Naive thymus-derived CD4-positive, alpha-beta T cell (primary cell): Measurements from ENCODE around the gene NUP160. TPM values are rescaled to one million over a fixed set of nuclear protein-coding genes. Genes with fewer than 3 reads are reported as not detected.
"Not testable (repeated sequence)": the region's sequence is repeated elsewhere in the genome, so short reads cannot be mapped to it uniquely, and the experiment has no call there.

ENCODE experiments used
- ATAC-seq: fragments of 150-1000 bp; cut with Tn5 transposase; 2 replicates; pipeline ENCODE4 v1.10.0; 2021; ENCODE audit warnings: mild to moderate bottlenecking, moderate library complexity
- CTCF ChIA-PET: fragments of 350-600 bp; sonication (Branson Sonifier 250); formaldehyde crosslinking; loops from one replicate; lab custom pipeline; 2021; ENCODE audit warnings: antibody characterized with exemption; lab: Charles Lee
- POLR2A ChIA-PET: fragments of 350-600 bp; sonication (Branson Sonifier 250); formaldehyde crosslinking; loops from one replicate; lab custom pipeline; 2021; ENCODE audit warnings: antibody characterized with exemption, inconsistent platforms; lab: Charles Lee
- DNase-seq, 9 donors: peaks; one replicate each; pipeline versions ENCODE4 v3.0.0 to v3.0.0-alpha.2; 2020 to 2022; ENCODE audit warnings: mixed read lengths in 1 of 9
- H3K27ac ChIP-seq: one replicate; pipeline ENCODE4 v1.7.0; 2013; ENCODE audit warnings: mild to moderate bottlenecking, low read depth, low read length, moderate library complexity
- H3K27me3 ChIP-seq, 2 donors: one replicate each; pipeline ENCODE4 v1.7.0; 2013; ENCODE audit warnings: low read length in 2 of 2, mild to moderate bottlenecking in 2 of 2, moderate library complexity in 2 of 2; ENCODE audit not compliant: control insufficient read depth in 2 of 2, insufficient read depth in 2 of 2
- H3K36me3 ChIP-seq, 3 experiments: 1 replicate in 2 of 3; 2 replicates in 1 of 3; pipeline ENCODE4 v1.7.0; 2013; ENCODE audit warnings: low read length in 3 of 3, mild to moderate bottlenecking in 3 of 3, moderate library complexity in 1 of 3; ENCODE audit not compliant: insufficient read depth in 3 of 3, control insufficient read depth in 2 of 3
- H3K4me1 ChIP-seq, 2 donors: one replicate each; pipeline ENCODE4 v1.7.0; 2013; ENCODE audit warnings: low read length in 2 of 2, mild to moderate bottlenecking in 2 of 2, moderate library complexity in 1 of 2; ENCODE audit not compliant: control insufficient read depth in 2 of 2, insufficient read depth in 2 of 2
- H3K4me3 ChIP-seq: 2 replicates; pipeline ENCODE4 v1.7.0; 2013; ENCODE audit warnings: mild to moderate bottlenecking, low read length
- H3K9me3 ChIP-seq, 3 experiments: 1 replicate in 2 of 3; 2 replicates in 1 of 3; pipeline ENCODE4 v1.7.0; 2013; ENCODE audit warnings: low read length in 3 of 3; ENCODE audit not compliant: control insufficient read depth in 2 of 3
- H3K27ac Mint-ChIP-seq, 9 donors: one replicate each; pipeline ENCODE4 v1.8.0; 2020 to 2022; ENCODE audit warnings: mixed read lengths in 9 of 9, mild to moderate bottlenecking in 8 of 9, moderate library complexity in 5 of 9, inconsistent platforms in 2 of 9
- H3K27me3 Mint-ChIP-seq, 5 donors: one replicate each; pipeline ENCODE4 v1.8.0; 2021 to 2022; ENCODE audit warnings: mixed read lengths in 5 of 5, mild to moderate bottlenecking in 1 of 5
- H3K36me3 Mint-ChIP-seq, 5 donors: one replicate each; pipeline ENCODE4 v1.8.0; 2020 to 2022; ENCODE audit warnings: mixed read lengths in 5 of 5, mild to moderate bottlenecking in 3 of 5, inconsistent platforms in 1 of 5
- H3K4me1 Mint-ChIP-seq, 7 donors: one replicate each; pipeline ENCODE4 v1.8.0; 2020 to 2022; ENCODE audit warnings: mixed read lengths in 7 of 7, mild to moderate bottlenecking in 3 of 7, inconsistent platforms in 1 of 7
- H3K4me3 Mint-ChIP-seq, 10 donors: one replicate each; pipeline ENCODE4 v1.8.0; 2020 to 2022; ENCODE audit warnings: mild to moderate bottlenecking in 10 of 10, mixed read lengths in 10 of 10, moderate library complexity in 6 of 10, inconsistent platforms in 2 of 10
- H3K9me3 Mint-ChIP-seq, 11 donors: one replicate each; pipeline ENCODE4 v1.8.0; 2020 to 2022; ENCODE audit warnings: mixed read lengths in 11 of 11, mild to moderate bottlenecking in 4 of 11, inconsistent platforms in 1 of 11, moderate library complexity in 1 of 11
- intact Hi-C, 2 donors: fragments of 100-400 bp; cut with micrococcal nuclease; formaldehyde crosslinking; loops; one replicate each; pipeline ENCODE4 v1.15.1; 2023
- polyA plus RNA-seq, 2 donors: library from polyadenylated mRNA; unstranded; fragments of 300-500 nt; fragmentation: Illumina TruSeq; gene quantifications; one replicate each; pipeline ENCODE4 v1.2.3, GENCODE V29; 2021
- total RNA-seq, 6 experiments: library from RNA in 5 of 6; stranded (reverse) in 5 of 6; gene quantifications; 1 replicate in 5 of 6; 2 replicates in 1 of 6; pipeline ENCODE4 v1.2.3 and lab custom pipeline; 2021 to 2026

The NUP160 gene
- total and polyA plus RNA-seq, 7 experiments from 2014 or later: 35.1 to 68.0 (median 61.1) TPM

GRCh38 chr11:47837292-47837691 is 10.9 kb downstream of the NUP160 start:
- Histone ChIP-seq H3K9me3 (no peaks in the 10 kb centered on the region), H3K36me3 (peaks cover 23 to 93% (median 31%) of the 10 kb centered on the region in 3 experiments), H3K4me3 (no peak overlapping the region), H3K27me3 (no peaks in the 10 kb centered on the region), H3K27ac (no peak overlapping the region), H3K4me1 (no peaks in the 10 kb centered on the region)
- H3K36me3 Mint-ChIP-seq: peaks cover 21 to 50% (median 30%) of the 10 kb centered on the region in 5 donors
- ChIA-PET POLR2A (interaction anchor here (0.6 kb wide), 1 partner anchor 30 kb away, joined by 5 read pairs; no protein-coding TSS in a partner anchor), CTCF (no interaction called here)
- no peaks in the 10 kb centered on the region for H3K27me3 Mint-ChIP-seq
- no peak overlapping the region for H3K27ac Mint-ChIP-seq
- peaks cover 0 to 25% (median 18%) of the 10 kb centered on the region in 7 donors for H3K4me1 Mint-ChIP-seq
- no peak for ATAC-seq
- peaks cover 0 to 1% (median 0%) of the 10 kb centered on the region in 11 donors for H3K9me3 Mint-ChIP-seq
- DNase-seq: no peak
- intact Hi-C loops: no loop called here
- H3K4me3 Mint-ChIP-seq: no peak overlapping the region

DNA sequence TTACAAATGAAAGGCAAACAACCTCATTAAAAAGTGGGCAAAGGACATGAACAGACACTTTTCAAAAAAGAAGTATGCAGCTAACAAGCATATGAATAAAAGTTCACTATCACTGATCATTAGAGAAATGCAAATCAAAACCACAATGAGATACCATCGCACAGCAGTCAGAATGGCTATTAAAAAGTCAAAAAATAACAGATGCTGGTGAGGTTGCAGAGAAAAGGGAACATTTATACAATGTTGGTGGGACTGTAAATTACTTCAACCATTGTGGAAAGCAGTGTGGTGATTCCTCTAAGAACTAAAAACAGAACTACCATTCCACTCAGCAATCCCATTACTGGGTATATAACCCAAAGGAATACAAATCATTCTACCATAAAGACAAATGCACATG is 18.1 kb downstream of the NUP160 start:
- intact Hi-C loops, H3K27ac ChIP-seq, H3K4me1 ChIP-seq, H3K9me3 Mint-ChIP-seq, CTCF ChIA-PET, H3K4me3 ChIP-seq, H3K27me3 ChIP-seq, ATAC-seq, POLR2A ChIA-PET, H3K27me3 Mint-ChIP-seq, H3K9me3 ChIP-seq, DNase-seq: not testable (repeated sequence)
- peak overlapping the region in 4 of 9 donors; percentile 6 to 48 (median 27) for H3K27ac Mint-ChIP-seq
- peaks cover 23 to 52% (median 34%) of the 10 kb centered on the region in 5 donors for H3K36me3 Mint-ChIP-seq
- peak overlapping the region in 1 of 10 donors; percentile 6 for H3K4me3 Mint-ChIP-seq
- peaks cover 7 to 49% (median 7%) of the 10 kb centered on the region in 3 experiments for H3K36me3 ChIP-seq
- H3K4me1 Mint-ChIP-seq: peaks cover 18 to 59% (median 46%) of the 10 kb centered on the region in 7 donors

DNA sequence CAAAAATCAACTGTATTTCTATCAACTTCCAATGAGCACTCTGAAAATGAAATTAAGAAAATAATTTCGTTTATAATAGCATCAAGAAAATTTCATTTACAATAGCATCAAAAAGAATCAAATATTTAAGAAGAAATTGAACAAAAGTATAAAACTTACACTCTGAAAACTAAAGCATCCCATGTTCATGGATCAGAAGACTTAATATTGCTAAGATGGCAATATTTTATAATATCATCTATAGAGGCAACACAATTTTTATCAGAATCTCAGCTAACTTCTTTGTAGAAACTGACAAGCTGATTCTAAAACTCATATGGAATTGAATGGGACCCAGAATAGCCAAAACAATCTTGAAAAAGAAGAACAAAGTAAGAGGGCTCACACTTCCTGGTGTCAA is 19.9 kb downstream of the NUP160 start:
- Histone ChIP-seq H3K27me3 (no peaks in the 10 kb centered on the region), H3K4me3 (no peak overlapping the region), H3K36me3 (peaks cover under 1 to 36% (median 7%) of the 10 kb centered on the region in 3 experiments), H3K27ac (no peak overlapping the region), H3K9me3 (no peaks in the 10 kb centered on the region), H3K4me1 (no peaks in the 10 kb centered on the region)
- H3K4me3 Mint-ChIP-seq: peak overlapping the region in 2 of 10 donors; percentile 13 to 34
- no peaks in the 10 kb centered on the region for H3K27me3 Mint-ChIP-seq
- ChIA-PET CTCF (no interaction called here), POLR2A (no interaction called here)
- H3K27ac Mint-ChIP-seq: peak overlapping the region in 5 of 9 donors; percentile 25 to 74 (median 70)
- peaks cover 13 to 48% (median 32%) of the 10 kb centered on the region in 5 donors for H3K36me3 Mint-ChIP-seq
- intact Hi-C loops: no loop called here
- DNase-seq (no peak), ATAC-seq (no peak)
- peaks cover 0 to 1% (median 0%) of the 10 kb centered on the region in 11 donors for H3K9me3 Mint-ChIP-seq
- H3K4me1 Mint-ChIP-seq: peaks cover 15 to 46% (median 37%) of the 10 kb centered on the region in 7 donors

- CTCF ChIA-PET, H3K4me1 ChIP-seq, H3K27me3 ChIP-seq, H3K4me1 Mint-ChIP-seq, H3K27ac ChIP-seq, DNase-seq, H3K27ac Mint-ChIP-seq, H3K9me3 ChIP-seq, intact Hi-C loops, ATAC-seq, H3K4me3 Mint-ChIP-seq, H3K4me3 ChIP-seq, H3K27me3 Mint-ChIP-seq, POLR2A ChIA-PET, H3K9me3 Mint-ChIP-seq: not testable (repeated sequence)
- H3K36me3 Mint-ChIP-seq: peaks cover 13 to 41% (median 29%) of the 10 kb centered on the region in 5 donors
- H3K36me3 ChIP-seq: peaks cover 4 to 56% (median 7%) of the 10 kb centered on the region in 3 experiments
These were observed 25.5 kb downstream of the NUP160 start for GRCh38 chr11:47822664-47823063.

GRCh38 chr11:47819743-47820142 is 28.4 kb downstream of the NUP160 start:
- H3K27me3 Mint-ChIP-seq: no peaks in the 10 kb centered on the region
- Histone ChIP-seq H3K9me3 (no peaks in the 10 kb centered on the region), H3K27me3 (no peaks in the 10 kb centered on the region), H3K27ac (no peak overlapping the region), H3K4me1 (no peaks in the 10 kb centered on the region), H3K36me3 (peaks cover 4 to 72% (median 7%) of the 10 kb centered on the region in 3 experiments), H3K4me3 (no peak overlapping the region)
- ChIA-PET POLR2A (no interaction called here), CTCF (no interaction called here)
- ATAC-seq (no peak), DNase-seq (no peak)
- no peaks in the 10 kb centered on the region for H3K4me1 Mint-ChIP-seq
- H3K4me3 Mint-ChIP-seq: no peak overlapping the region
- H3K9me3 Mint-ChIP-seq: peaks cover 0 to 6% (median 0%) of the 10 kb centered on the region in 11 donors
- intact Hi-C loops: loop anchor here in 1 of 2 donors (5.0 kb wide), 1 partner anchor 33 kb away; no protein-coding TSS in a partner anchor
- H3K27ac Mint-ChIP-seq: peak overlapping the region in 5 of 9 donors; percentile 18 to 62 (median 43)
- H3K36me3 Mint-ChIP-seq: peaks cover 18 to 46% (median 31%) of the 10 kb centered on the region in 5 donors

DNA sequence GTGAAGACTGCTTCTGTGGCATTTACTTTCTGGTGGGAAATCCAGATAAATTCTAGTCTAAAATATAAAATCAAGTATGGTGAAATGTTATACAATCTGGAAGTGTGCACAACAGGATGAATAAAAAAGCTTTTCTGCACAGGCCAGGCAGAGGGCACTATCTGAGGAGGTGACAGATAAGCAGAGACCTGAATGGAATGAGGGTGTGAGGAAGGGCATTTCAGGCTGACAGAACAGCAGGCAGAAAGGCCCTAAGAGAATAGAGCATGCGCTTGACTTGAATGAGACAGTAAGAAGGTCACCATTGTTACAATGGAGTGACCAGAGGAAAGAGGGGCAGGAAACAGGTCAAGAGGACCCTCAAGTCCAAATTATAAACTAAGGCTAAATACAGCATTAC is 47.4 kb downstream of the NUP160 start:
- DNase-seq: no peak
- Histone ChIP-seq H3K4me3 (no peak overlapping the region), H3K27me3 (no peaks in the 10 kb centered on the region), H3K36me3 (peaks cover 9 to 88% (median 11%) of the 10 kb centered on the region in 3 experiments), H3K9me3 (no peaks in the 10 kb centered on the region), H3K27ac (no peak overlapping the region), H3K4me1 (no peaks in the 10 kb centered on the region)
- ChIA-PET CTCF (no interaction called here), POLR2A (no interaction called here)
- peak overlapping the region in 1 of 9 donors; percentile 38 for H3K27ac Mint-ChIP-seq
- no peak overlapping the region for H3K4me3 Mint-ChIP-seq
- H3K36me3 Mint-ChIP-seq: peaks cover 13 to 31% (median 19%) of the 10 kb centered on the region in 5 donors
- intact Hi-C loops: loop anchor here in 1 of 2 donors (10.0 kb wide), 1 partner anchor 66 kb away; no protein-coding TSS in a partner anchor
- H3K27me3 Mint-ChIP-seq: no peaks in the 10 kb centered on the region
- peaks cover 0 to 9% (median 0%) of the 10 kb centered on the region in 7 donors for H3K4me1 Mint-ChIP-seq
- no peaks in the 10 kb centered on the region for H3K9me3 Mint-ChIP-seq
- ATAC-seq: no peak

- intact Hi-C loops: no loop called here
- DNase-seq (peak in 1 of 9 donors; percentile 38), ATAC-seq (peak; percentile 26)
- H3K27me3 ChIP-seq: no peaks in the 10 kb centered on the region
- H3K4me3 Mint-ChIP-seq: no peak overlapping the region
- no peaks in the 10 kb centered on the region for H3K4me1 ChIP-seq
- H3K9me3 Mint-ChIP-seq: no peaks in the 10 kb centered on the region
- H3K9me3 ChIP-seq: no peaks in the 10 kb centered on the region
- ChIA-PET POLR2A (interaction anchor here (0.5 kb wide), 1 partner anchor 35 kb away, joined by 3 read pairs; no protein-coding TSS in a partner anchor), CTCF (no interaction called here)
- H3K4me1 Mint-ChIP-seq: peaks cover 0 to 9% (median 0%) of the 10 kb centered on the region in 7 donors
- no peaks in the 10 kb centered on the region for H3K27me3 Mint-ChIP-seq
- H3K36me3 ChIP-seq: peaks cover 15 to 89% (median 17%) of the 10 kb centered on the region in 3 experiments
- H3K4me3 ChIP-seq: no peak overlapping the region
- peaks cover 10 to 26% (median 19%) of the 10 kb centered on the region in 5 donors for H3K36me3 Mint-ChIP-seq
- no peak overlapping the region for H3K27ac ChIP-seq
- H3K27ac Mint-ChIP-seq: peak overlapping the region in 2 of 9 donors; percentile 45 to 57
These were observed 50.5 kb downstream of the NUP160 start for GRCh38 chr11:47797633-47798032.
